Neuron (in vitro differentiated cells): ENCODE measurements around the gene PAGR1.
A peak's percentile ranks its signal among the peaks of the same experiment; 100 is the strongest.
"Not testable (repeated sequence)": the region's sequence is repeated elsewhere in the genome, so short reads cannot be mapped to it uniquely, and the experiment has no call there.

Experiments
- H2AFZ ChIP-seq: one replicate; pipeline ENCODE4 v1.6.1; 2013; ENCODE audit warnings: low read depth, mild to moderate bottlenecking, inconsistent platforms, low read length, moderate library complexity
- H3K27me3 ChIP-seq: one replicate; pipeline ENCODE4 v1.6.1; 2013; ENCODE audit warnings: low read length; ENCODE audit not compliant: insufficient read depth
- H3K36me3 ChIP-seq: one replicate; pipeline ENCODE4 v1.6.1; 2013; ENCODE audit warnings: low read length; ENCODE audit not compliant: insufficient read depth
- H3K4me1 ChIP-seq: one replicate; pipeline ENCODE4 v1.6.1; 2013; ENCODE audit warnings: low read length; ENCODE audit not compliant: insufficient read depth
- H3K4me3 ChIP-seq: 2 replicates; pipeline ENCODE4 v1.5.1; 2013; ENCODE audit warnings: mild to moderate bottlenecking, low read length, moderate library complexity
- H3K9me3 ChIP-seq: one replicate; pipeline ENCODE4 v1.6.1; 2013; ENCODE audit warnings: low read length

Gene PAGR1

GRCh38 chr16:29862884-29863668 lies 47.1 kb downstream of the PAGR1 start, which contains the start of gene CDIPT:
TSS of gene CDIPT (minus strand) at chr16:29863226. CDS start at chr16:29862857, 369 bp downstream.
- Histone ChIP-seq H3K9me3 (no peaks in the 10 kb centered on the region), H3K4me1 (peaks cover 3% of the 10 kb centered on the region), H3K36me3 (peaks cover 11% of the 10 kb centered on the region), H3K27me3 (no peaks in the 10 kb centered on the region), H2AFZ (peak within 1 kb of the TSS; percentile 98), H3K4me3 (peak within 1 kb of the TSS; percentile 90)

- Histone ChIP-seq H3K4me3 (peak overlapping the region; percentile 16), H3K4me1 (peaks cover 3% of the 10 kb centered on the region), H3K9me3 (no peaks in the 10 kb centered on the region), H2AFZ (no peak overlapping the region), H3K27me3 (no peaks in the 10 kb centered on the region), H3K36me3 (peaks cover 7% of the 10 kb centered on the region)
Observed at GRCh38 chr16:29863669-29863984, 47.7 kb downstream of the PAGR1 start.

GRCh38 chr16:29864205-29864604 lies 48.3 kb downstream of the PAGR1 start:
- no peak overlapping the region for H3K4me3 ChIP-seq
- peaks cover 7% of the 10 kb centered on the region for H3K36me3 ChIP-seq
- H3K4me1 ChIP-seq: peaks cover 3% of the 10 kb centered on the region
- no peaks in the 10 kb centered on the region for H3K27me3 ChIP-seq
- no peak overlapping the region for H2AFZ ChIP-seq
- H3K9me3 ChIP-seq: no peaks in the 10 kb centered on the region

- Histone ChIP-seq H3K36me3 (peaks cover 3% of the 10 kb centered on the region), H2AFZ (no peak overlapping the region), H3K9me3 (no peaks in the 10 kb centered on the region), H3K27me3 (no peaks in the 10 kb centered on the region), H3K4me3 (no peak overlapping the region), H3K4me1 (peaks cover 3% of the 10 kb centered on the region)
Observed at GRCh38 chr16:29868396-29869009, 52.6 kb downstream of the PAGR1 start.

- not testable (repeated sequence) for H3K36me3 ChIP-seq, H2AFZ ChIP-seq
Observed at GRCh38 chr16:29869067-29869466, 53.1 kb downstream of the PAGR1 start.

More at GRCh38 chr16:29869067-29869466, 53.1 kb downstream of the PAGR1 start:
- H3K4me3 ChIP-seq, H3K4me1 ChIP-seq, H3K27me3 ChIP-seq, H3K9me3 ChIP-seq: not testable (repeated sequence)
